Renal cortex interstitium (tissue), 11 donors: ENCODE results near the gene STING1. TPM values are rescaled to one million over a fixed set of nuclear protein-coding genes. Genes with fewer than 3 reads are reported as not detected.
"Not testable (repeated sequence)": the region's sequence is repeated elsewhere in the genome, so short reads cannot be mapped to it uniquely, and the experiment has no call there.

Experiments
- DNase-seq, 11 donors: peaks; one replicate each; pipeline ENCODE4 v3.0.0-alpha.2; 2013; ENCODE audit warnings: low read depth in 9 of 11, low spot score in 4 of 11; ENCODE audit errors: extremely low read depth in 1 of 11
- polyA plus RNA-seq, 3 donors: library from polyadenylated mRNA; unstranded; fragments of 120-200 nt; gene quantifications; one replicate each; pipeline ENCODE4 v1.2.1, GENCODE V29; 2013; ENCODE audit not compliant: insufficient read length in 3 of 3

The STING1 gene
- polyA plus RNA-seq, 3 donors = 24.7 to 37.7 (median 36.8) TPM

- no peak for DNase-seq
These were observed 28.6 kb downstream of the STING1 start for GRCh38 chr5:139453683-139454567.

DNA sequence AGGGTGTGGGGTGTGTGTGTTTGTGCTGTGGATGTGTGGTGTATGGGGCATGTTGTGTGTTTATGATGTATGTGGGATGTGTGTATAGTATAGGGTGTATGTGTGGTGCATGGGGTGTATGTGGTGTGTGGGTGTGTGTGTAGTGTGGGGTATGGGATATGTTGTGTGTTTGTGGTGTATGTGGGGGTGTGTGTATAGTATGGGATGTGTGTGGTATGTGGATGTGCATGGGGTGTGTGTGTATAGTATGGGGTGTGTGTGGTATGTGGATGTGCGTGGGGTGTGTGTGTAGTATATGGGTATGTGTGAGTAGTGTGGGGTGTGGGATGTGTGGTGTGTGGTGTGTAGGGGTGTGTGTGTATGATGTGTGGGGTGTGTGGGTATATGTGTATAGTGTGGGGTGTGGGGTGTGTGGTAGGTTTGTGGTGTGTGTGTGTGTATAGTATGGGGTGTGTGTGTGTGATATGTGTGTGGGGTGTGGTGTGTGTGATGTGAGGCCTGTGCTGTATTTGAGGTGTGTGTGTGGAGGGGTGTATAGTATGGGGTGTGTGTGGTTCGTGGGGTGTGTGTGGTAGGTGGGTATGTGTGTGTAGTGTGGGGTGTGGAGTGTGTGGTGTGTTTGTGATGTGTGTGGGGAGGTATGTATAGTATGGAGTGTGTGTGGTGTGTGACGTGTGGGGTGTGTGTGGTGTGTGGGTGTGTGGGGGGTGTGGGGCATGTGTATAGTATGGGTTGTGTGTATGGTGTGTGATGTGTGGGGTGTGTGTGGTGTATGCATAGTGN lies 30.5 kb downstream of the STING1 start:
- no peak for DNase-seq

GRCh38 chr5:139451176-139451575 lies 31.4 kb downstream of the STING1 start:
- DNase-seq = no peak

GRCh38 chr5:139446956-139447779 lies 35.4 kb downstream of the STING1 start:
- DNase-seq = no peak

GRCh38 chr5:139445325-139446170 lies 37.0 kb downstream of the STING1 start:
- DNase-seq = no peak

DNA sequence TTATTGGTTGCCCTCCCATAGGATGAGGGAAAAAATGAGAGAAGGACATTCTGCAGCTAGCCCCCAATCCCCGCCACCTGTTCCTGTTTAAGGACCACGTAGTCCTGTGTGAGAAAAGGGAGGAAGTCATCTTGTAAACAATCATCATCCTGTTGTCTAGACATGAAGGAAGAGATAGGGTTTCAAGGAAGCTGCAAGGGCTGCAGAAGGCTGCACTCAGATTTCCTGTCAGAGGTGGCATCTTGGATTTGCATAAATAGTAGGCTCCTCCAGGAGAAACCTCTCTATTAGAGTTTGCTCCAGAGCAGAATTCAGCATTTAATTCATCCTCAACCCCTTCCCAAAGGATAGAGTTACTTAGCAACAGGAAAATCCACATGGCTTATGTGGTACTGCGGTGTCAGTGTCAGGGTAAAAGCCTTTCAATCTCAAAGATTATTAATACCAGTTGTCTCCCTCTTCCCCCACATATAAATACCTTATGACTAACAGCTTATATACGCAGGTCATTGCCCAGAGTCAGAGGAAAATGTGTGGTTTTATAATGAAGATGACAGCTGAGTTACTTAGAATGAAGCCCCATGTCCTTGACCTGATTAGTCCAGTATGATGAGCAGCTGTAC lies 38.6 kb downstream of the STING1 start:
- no peak for DNase-seq

- not testable (repeated sequence) for DNase-seq
These were observed 42.1 kb downstream of the STING1 start for GRCh38 chr5:139440416-139440815.

DNA sequence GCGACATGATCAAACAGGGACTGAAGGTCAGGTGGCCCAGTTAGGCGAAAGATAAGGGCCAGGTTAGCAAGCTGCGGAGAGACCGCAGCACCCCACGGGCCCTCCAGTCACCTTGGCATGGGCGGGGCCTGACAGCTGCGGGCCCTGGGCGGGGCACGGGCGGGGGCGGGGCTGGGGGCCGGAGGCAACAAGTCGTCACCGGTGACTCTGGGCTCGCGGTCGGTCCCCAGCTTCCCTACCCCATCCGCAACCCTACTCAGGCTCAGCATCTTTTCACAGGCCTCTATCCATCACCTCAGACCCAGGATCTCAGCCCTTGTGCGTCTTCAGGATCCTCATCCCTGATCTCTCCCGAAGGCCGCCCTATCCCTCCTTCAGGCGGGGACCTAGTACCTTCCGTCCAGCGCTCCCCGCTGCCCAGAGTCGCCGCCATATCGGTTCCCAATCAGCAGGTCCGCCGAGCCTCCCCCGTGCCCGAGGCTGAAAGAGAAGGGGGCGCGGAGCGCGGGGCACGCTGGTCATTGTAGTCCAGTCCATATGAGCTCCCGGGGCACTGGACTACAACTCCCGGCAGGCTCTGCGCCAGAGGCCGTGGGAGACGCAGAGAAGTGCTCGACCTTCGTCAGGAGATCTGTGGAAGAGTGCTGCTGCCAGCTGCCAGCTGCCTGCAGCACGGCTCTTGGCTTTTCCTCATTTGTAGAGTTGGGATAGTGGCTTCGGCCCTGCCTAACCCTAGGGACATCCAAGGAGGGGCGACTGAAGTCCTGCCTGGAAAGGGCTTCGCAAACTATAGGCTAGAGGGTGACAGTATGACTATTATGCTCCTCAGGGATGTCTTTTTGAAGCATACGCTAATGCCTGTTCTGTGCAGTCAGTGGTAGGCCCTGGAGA lies 43.3 kb downstream of the STING1 start, which contains the start of gene DNAJC18:
DNAJC18 (minus strand) TSS at position 513 of the 891 bp plus-strand sequence; CDS start at position 433, 80 bp downstream.
- DNase-seq = peak; percentile 80 to 91 (median 88)

- no peak for DNase-seq
These were observed 43.9 kb downstream of the STING1 start for GRCh38 chr5:139438707-139439012.

- DNase-seq = no peak
These were observed 46.9 kb downstream of the STING1 start for GRCh38 chr5:139435676-139436075.

DNA sequence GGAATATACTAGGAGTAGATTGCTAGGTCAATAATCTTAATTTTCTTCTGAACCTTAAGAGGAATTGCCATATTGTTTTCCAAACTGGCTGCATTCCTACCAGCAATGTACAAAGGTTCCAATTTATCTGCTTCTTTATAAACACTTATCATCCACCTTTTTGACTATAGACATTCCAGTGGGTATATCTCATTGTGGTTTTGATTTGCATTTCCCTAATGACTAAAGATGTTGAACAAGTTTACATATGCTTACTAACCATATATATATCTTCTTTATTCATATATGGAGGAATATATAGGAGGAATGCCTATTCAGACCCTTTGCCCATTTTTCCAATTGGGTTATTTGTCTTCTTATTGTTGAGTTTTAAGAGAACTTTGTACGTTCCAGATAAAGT lies 50.9 kb downstream of the STING1 start:
- DNase-seq = no peak

- DNase-seq = no peak
These were observed 52.5 kb downstream of the STING1 start for GRCh38 chr5:139430015-139430414.

DNA sequence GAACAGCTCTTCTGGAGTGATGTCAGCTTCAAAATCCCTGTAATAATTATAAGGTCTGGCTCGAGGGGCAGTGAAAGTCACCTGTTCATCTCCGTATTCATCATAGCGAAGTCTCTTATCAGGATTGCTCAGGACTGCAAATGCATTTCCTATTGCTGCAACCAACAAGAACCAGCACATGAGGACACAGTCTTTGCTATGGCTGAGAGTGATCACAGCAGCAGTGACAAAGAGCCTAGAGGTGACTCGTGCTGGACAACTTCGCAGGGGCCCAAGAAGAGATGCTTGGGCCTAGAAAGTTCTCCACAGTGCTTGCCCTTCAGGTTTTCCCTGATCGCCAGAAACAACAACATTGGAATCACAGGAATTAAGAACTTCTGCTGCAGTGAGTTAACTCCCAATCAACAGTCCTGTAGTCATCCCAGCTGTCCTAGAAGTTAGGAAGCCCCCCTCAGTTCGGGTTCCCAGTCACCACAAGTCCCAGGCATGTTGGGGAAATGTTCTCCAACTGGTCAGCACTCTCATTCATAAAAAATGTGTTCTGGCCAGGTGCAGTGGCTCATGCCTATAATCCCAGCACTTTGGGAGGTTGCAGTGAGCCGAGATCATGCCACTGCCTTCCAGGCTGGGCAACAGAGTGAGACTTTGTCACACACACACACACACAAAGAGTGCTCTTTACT lies 56.2 kb downstream of the STING1 start:
- no peak for DNase-seq
